ENCODE measurements around the gene MAP3K3. TPM values are rescaled to one million over a fixed set of nuclear protein-coding genes. Genes with fewer than 3 reads are reported as not detected.
A peak's percentile ranks its signal among the peaks of the same experiment; 100 is the strongest.

The MAP3K3 gene
- polyA plus RNA-seq, 1 experiment: 15.3 TPM

- ChIA-PET POLR2A (no interaction called here), CTCF (interaction anchor here (0.6 to 1.1 kb wide), 3 partner anchors 17 to 154 kb away, joined by 3 to 4 read pairs (median 3); no protein-coding TSS in a partner anchor)
- DNase-seq (ENCODE audit: low read depth, low spot score): no peak
- no peaks in the 10 kb centered on the region for H3K9me3 ChIP-seq (ENCODE audit: control insufficient read depth, insufficient read depth, low read length)
- no peak overlapping the region for H3K4me3 ChIP-seq (ENCODE audit: low read depth, low read length)
- no peak for TF ChIP-seq CTCF (IDR thresholded peaks at IDR 0.05; ENCODE audit: low read depth, low read length)
- no peak overlapping the region for H3K27ac ChIP-seq (ENCODE audit: low read depth, low read length)
- no peaks in the 10 kb centered on the region for H3K27me3 ChIP-seq (ENCODE audit: control insufficient read depth, insufficient read depth, low read length)
Measured at GRCh38 chr17:63579633-63580032, 42.6 kb upstream of the MAP3K3 start.

- ChIA-PET POLR2A (interaction anchor here (0.6 to 0.7 kb wide), 2 partner anchors 36 to 126 kb away, joined by 3 to 4 read pairs; no protein-coding TSS in a partner anchor), CTCF (interaction anchor here (1.1 kb wide), 1 partner anchor 160 kb away, joined by 4 read pairs; no protein-coding TSS in a partner anchor)
- TF ChIP-seq CTCF (IDR thresholded peaks at IDR 0.05; ENCODE audit: low read depth, low read length): no peak
- H3K27me3 ChIP-seq (ENCODE audit: control insufficient read depth, insufficient read depth, low read length): no peaks in the 10 kb centered on the region
- H3K27ac ChIP-seq (ENCODE audit: low read depth, low read length): no peak overlapping the region
- DNase-seq (ENCODE audit: low read depth, low spot score): no peak
- no peak overlapping the region for H3K4me3 ChIP-seq (ENCODE audit: low read depth, low read length)
- H3K9me3 ChIP-seq (ENCODE audit: control insufficient read depth, insufficient read depth, low read length): no peaks in the 10 kb centered on the region
Measured at GRCh38 chr17:63587770-63588169, 34.4 kb upstream of the MAP3K3 start.

GRCh38 chr17:63588797-63589196 is 33.4 kb upstream of the MAP3K3 start:
- no peak for DNase-seq (ENCODE audit: low read depth, low spot score)
- ChIA-PET POLR2A (no interaction called here), CTCF (interaction anchor here (0.5 to 0.9 kb wide), 2 partner anchors 23 to 390 kb away, joined by 3 to 5 read pairs; no protein-coding TSS in a partner anchor)

GRCh38 chr17:63589646-63590045 is 32.6 kb upstream of the MAP3K3 start:
- Histone ChIP-seq H3K9me3 (ENCODE audit: control insufficient read depth, insufficient read depth, low read length) (no peaks in the 10 kb centered on the region), H3K27ac (ENCODE audit: low read depth, low read length) (no peak overlapping the region), H3K27me3 (ENCODE audit: control insufficient read depth, insufficient read depth, low read length) (no peaks in the 10 kb centered on the region), H3K4me3 (ENCODE audit: low read depth, low read length) (no peak overlapping the region)
- CTCF ChIA-PET: no interaction called here
- POLR2A ChIA-PET: no interaction called here
- no peak for DNase-seq (ENCODE audit: low read depth, low spot score)
- TF ChIP-seq CTCF (IDR thresholded peaks at IDR 0.05; ENCODE audit: low read depth, low read length): no peak

More at GRCh38 chr17:63588797-63589196, 33.4 kb upstream of the MAP3K3 start:
- Histone ChIP-seq H3K27ac (ENCODE audit: low read depth, low read length) (peak overlapping the region; percentile 12), H3K4me3 (ENCODE audit: low read depth, low read length) (no peak overlapping the region), H3K27me3 (ENCODE audit: control insufficient read depth, insufficient read depth, low read length) (no peaks in the 10 kb centered on the region), H3K9me3 (ENCODE audit: control insufficient read depth, insufficient read depth, low read length) (no peaks in the 10 kb centered on the region)
- no peak for TF ChIP-seq CTCF (IDR thresholded peaks at IDR 0.05; ENCODE audit: low read depth, low read length)

- Histone ChIP-seq H3K4me3 (ENCODE audit: low read depth, low read length) (no peak overlapping the region), H3K27ac (ENCODE audit: low read depth, low read length) (no peak overlapping the region), H3K27me3 (ENCODE audit: control insufficient read depth, insufficient read depth, low read length) (no peaks in the 10 kb centered on the region), H3K9me3 (ENCODE audit: control insufficient read depth, insufficient read depth, low read length) (no peaks in the 10 kb centered on the region)
- POLR2A ChIA-PET: no interaction called here
- no peak for TF ChIP-seq CTCF (IDR thresholded peaks at IDR 0.05; ENCODE audit: low read depth, low read length)
- DNase-seq (ENCODE audit: low read depth, low spot score): no peak
- CTCF ChIA-PET: interaction anchor here (1.2 kb wide), 1 partner anchor 167 kb away, joined by 6 read pairs; no protein-coding TSS in a partner anchor
Measured at GRCh38 chr17:63592797-63593196, 29.4 kb upstream of the MAP3K3 start.
